AG09319 (cell line): ENCODE measurements around the gene RCOR3.

ENCODE experiments used
- DNase-seq: peaks from one replicate; pipeline ENCODE4 v3.0.0-alpha.2; 2010; ENCODE audit warnings: low read depth; ENCODE audit errors: extremely low read depth
- TF ChIP-seq, protein P1 (sequence below): IDR thresholded peaks from 2 replicates; pipeline ENCODE4 v1.5.1; 2011; ENCODE audit warnings: low read depth, mild to moderate bottlenecking, inconsistent platforms, low read length, moderate library complexity

The RCOR3 gene

DNA sequence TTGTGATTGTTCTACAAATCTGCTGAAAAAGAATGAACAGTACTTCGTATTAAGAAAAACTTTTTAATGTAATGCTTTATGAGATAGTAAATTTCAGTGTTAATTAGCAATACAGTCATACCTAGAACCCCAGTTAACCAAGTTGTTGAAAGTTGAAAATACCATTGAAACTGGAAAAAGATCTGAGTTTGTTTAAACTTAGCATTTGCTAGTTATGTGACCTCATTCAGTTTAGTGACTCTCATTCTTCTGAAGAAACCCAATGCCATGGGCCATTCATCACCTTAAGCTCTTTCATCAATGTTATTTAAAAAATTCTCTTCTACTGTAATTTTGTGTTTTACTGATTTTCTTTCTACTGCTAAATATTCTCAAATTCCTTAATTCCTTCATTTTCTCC lies 20.2 kb downstream of the RCOR3 start:
- TF ChIP-seq, protein P1, sequence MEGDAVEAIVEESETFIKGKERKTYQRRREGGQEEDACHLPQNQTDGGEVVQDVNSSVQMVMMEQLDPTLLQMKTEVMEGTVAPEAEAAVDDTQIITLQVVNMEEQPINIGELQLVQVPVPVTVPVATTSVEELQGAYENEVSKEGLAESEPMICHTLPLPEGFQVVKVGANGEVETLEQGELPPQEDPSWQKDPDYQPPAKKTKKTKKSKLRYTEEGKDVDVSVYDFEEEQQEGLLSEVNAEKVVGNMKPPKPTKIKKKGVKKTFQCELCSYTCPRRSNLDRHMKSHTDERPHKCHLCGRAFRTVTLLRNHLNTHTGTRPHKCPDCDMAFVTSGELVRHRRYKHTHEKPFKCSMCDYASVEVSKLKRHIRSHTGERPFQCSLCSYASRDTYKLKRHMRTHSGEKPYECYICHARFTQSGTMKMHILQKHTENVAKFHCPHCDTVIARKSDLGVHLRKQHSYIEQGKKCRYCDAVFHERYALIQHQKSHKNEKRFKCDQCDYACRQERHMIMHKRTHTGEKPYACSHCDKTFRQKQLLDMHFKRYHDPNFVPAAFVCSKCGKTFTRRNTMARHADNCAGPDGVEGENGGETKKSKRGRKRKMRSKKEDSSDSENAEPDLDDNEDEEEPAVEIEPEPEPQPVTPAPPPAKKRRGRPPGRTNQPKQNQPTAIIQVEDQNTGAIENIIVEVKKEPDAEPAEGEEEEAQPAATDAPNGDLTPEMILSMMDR, result no peak
- no peak for DNase-seq

DNA sequence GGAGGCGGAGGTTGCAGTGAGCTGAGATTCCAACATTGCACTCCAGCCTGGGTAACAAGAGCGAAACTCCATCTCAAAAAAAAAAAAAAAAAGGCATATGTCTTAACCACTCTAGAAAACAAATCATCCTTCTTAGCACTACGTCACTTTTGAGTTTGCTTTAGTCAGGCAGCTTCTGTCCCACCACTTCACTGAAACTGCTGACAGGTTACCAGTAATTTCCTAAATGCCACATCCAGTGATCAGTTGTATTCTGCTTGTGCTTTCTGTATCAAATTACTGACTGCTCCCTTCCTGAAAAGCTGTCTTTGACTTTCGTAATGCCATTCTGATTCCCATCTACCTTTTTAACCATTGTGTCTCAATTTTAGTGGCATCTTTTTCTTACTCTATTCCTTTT lies 21.7 kb downstream of the RCOR3 start:
- no peak for DNase-seq
- TF ChIP-seq, protein P1, result no peak

DNA sequence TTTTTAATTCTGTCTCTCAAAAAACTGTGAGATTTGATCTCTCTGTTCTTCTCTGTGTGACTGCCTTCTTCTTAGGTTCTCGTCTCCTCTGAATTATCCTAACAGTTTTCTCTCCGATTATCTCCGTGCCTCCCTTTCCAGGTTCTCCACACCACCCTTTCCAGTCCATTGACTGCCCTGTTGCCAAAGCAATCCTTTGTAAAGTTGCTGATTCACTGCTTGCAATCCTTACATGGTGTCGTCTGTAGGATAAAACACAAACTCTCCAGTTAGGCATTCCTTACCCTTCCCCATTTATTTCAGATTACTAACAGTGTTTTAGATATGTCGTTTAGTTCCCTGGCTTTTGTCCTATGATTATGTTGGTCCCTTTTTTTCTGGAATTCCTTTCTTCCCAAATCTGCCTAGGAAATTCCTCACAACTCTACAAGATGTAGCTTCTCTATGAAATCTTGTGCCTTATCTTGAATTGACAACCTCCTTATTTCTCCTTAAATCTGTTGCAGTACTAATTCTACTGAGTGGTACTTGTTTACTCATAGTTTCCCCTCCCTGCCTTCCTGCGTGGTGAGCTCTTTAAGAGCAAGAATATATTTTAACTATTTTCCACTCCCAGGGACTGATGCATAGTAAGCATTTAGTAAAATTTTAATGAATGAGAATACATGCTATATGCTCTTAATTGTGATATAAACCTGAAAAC lies 22.3 kb downstream of the RCOR3 start:
- TF ChIP-seq, protein P1, result no peak
- no peak for DNase-seq

DNA sequence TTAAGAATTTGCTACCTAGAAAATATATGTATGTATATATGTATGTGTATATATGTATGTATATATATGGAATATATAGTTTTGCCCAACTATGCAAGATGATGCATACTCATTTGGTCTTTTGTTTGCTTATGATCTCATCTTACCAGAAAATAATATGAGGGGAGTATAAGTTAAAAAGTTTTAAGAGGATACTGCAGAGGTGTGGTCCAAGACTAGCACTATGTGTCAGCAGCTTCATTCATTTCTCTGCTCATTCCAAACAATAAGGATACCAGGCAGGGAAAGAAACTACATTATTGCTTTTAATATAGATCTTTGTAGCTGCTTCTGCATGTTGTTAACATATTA lies 22.8 kb downstream of the RCOR3 start:
- no peak for DNase-seq
- TF ChIP-seq, protein P1, result no peak

DNA sequence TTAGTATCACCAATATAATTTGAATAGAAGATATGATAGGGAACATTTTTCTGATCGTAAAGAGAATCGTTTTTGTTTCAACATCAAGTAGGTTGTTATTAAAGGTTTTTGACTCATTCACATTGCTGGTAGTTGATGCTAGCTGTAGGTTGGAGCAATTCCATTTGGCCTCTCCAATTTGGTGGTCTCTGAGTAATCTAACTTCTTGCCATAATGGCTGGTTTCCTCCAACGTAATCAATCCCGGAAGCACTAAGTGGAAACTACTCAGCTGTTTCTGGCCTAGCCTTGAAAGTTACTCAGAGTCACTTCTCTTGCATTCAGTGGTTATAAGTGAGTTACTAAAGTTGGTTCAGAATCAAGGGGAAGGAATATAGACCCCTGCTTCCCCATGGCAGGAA lies 26.0 kb downstream of the RCOR3 start:
- no peak for DNase-seq
- TF ChIP-seq, protein P1, result no peak

DNA sequence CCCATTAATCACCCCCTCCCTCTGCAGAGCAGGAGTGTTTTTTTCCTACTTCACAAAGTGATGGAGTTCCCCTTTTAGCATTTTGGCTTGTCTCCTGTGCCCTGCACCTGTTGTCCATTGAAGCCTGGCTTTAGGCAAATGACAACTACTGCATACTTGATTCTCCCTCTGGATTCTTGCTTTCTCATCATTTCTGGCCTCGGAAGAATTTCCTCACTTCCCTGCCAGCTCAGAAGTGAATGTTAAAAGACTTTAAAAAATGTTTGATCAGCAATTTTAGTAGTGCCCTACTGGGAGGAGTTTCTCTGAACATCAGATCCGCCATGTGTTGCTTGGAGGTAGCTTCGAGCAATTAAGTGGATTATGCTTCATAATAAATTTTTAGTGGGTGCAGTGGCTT lies 28.1 kb downstream of the RCOR3 start:
- TF ChIP-seq, protein P1, result no peak
- DNase-seq, result no peak

DNA sequence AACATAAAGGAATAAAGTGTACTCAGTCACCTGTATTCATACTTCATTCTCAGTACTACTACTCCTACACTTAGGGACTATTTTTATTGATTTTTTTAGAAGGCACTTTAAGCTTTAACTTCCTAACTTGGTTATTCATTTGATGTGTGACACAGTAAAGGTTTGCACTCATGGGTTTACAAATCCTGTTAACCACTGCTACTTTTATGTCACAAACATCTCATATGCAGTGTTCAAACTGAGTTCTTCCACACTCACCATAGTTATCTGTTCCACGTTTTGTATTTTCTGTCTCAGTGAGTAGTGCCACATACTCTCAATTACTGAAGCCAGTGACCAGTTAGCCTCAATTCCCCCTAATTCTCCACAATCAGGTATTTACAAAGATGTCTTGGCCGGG lies 33.2 kb downstream of the RCOR3 start:
- TF ChIP-seq, protein P1, result no peak
- no peak for DNase-seq
